ENCODE data around the gene NEO1. TPM values are rescaled to one million over a fixed set of nuclear protein-coding genes. Genes with fewer than 3 reads are reported as not detected.

NEO1 gene
- polyA plus RNA-seq, 4 donors, result 8.4 to 162 (median 21.7) TPM

DNA sequence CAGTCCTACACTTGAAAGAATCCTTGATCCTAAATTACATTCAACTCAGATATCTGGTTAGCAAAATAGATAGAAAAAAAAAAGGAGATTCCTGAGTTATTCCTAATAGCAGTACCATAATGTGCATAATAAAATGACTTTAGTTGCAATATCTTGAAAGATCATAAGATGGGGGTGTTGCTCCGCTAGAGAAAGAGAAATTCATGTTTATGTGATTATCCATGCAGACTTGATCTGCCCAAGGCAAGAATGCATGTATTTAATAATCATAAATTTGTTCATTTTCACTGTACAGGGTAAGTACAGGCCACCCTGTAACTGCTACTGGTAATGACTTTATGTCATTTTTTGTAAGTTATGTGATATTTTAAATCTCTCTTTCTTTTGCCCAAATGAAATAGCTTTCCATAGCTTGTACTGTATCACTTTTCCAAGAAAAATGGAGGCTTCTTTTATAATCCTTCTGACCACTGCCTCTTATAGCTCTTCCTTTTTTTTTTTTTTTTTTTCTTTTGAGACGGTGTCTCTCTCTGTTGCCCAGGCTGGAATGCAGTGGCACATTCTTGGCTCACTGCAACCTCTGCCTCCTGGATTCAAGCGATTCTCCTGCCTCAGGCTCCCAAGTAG, 231.9 kb downstream of the NEO1 start:
- Histone ChIP-seq H3K27ac (ENCODE audit: low read depth in 1 of 3, low read length in 2 of 3) (no peak overlapping the region), H3K36me3 (ENCODE audit: control insufficient read depth in 3 of 3, insufficient read depth in 2 of 3, low read depth in 1 of 3, low read length in 3 of 3) (peaks cover 2 to 35% (median 24%) of the 10 kb centered on the region in 3 donors), H3K9me3 (ENCODE audit: control insufficient read depth in 2 of 2, insufficient read depth in 1 of 2, low read depth in 1 of 2, low read length in 1 of 2) (no peaks in the 10 kb centered on the region), H3K4me3 (ENCODE audit: low read depth in 1 of 3, low read length in 3 of 3) (no peak overlapping the region), H3K4me1 (ENCODE audit: control insufficient read depth in 3 of 3, insufficient read depth in 2 of 3, low read depth in 1 of 3, low read length in 2 of 3) (no peaks in the 10 kb centered on the region), H3K27me3 (ENCODE audit: control insufficient read depth in 3 of 3, insufficient read depth in 3 of 3, low read length in 3 of 3) (no peaks in the 10 kb centered on the region)
- FAIRE-seq, result no peak
- WGBS, 3 donors, result 81 to 89% (median 88%) methylated on average over 3 of the region's 3 CpGs
- no peak for DNase-seq

DNA sequence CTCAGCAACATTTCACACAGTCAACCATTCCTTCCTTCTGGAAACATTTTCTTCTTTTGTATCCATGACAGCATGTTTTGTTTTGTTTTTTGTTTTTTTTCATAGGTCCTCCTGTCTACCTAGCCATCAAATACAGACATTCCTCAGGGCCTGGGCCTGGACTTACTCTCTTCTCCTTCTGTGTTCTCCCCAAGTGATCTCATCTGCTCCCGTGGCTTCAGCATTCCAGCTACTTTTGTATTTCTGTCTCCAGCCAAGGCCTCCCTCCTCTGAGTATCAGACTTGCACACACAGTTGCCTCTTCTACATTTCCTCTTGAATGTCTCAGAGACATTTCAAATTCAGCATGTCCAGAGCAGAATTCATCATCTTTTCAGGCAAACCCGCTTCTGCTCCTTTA, 234.0 kb downstream of the NEO1 start:
- Histone ChIP-seq H3K4me3 (ENCODE audit: low read depth in 1 of 3, low read length in 3 of 3) (no peak overlapping the region), H3K9me3 (ENCODE audit: control insufficient read depth in 2 of 2, insufficient read depth in 1 of 2, low read depth in 1 of 2, low read length in 1 of 2) (no peaks in the 10 kb centered on the region), H3K27ac (ENCODE audit: low read depth in 1 of 3, low read length in 2 of 3) (no peak overlapping the region), H3K36me3 (ENCODE audit: control insufficient read depth in 3 of 3, insufficient read depth in 2 of 3, low read depth in 1 of 3, low read length in 3 of 3) (peaks cover 2 to 33% (median 27%) of the 10 kb centered on the region in 3 donors), H3K4me1 (ENCODE audit: control insufficient read depth in 3 of 3, insufficient read depth in 2 of 3, low read depth in 1 of 3, low read length in 2 of 3) (no peaks in the 10 kb centered on the region), H3K27me3 (ENCODE audit: control insufficient read depth in 3 of 3, insufficient read depth in 3 of 3, low read length in 3 of 3) (no peaks in the 10 kb centered on the region)
- 76 to 91% (median 90%) methylated on average over 2 of the region's 2 CpGs for WGBS, 3 donors
- DNase-seq (no peak), FAIRE-seq (no peak)

DNA sequence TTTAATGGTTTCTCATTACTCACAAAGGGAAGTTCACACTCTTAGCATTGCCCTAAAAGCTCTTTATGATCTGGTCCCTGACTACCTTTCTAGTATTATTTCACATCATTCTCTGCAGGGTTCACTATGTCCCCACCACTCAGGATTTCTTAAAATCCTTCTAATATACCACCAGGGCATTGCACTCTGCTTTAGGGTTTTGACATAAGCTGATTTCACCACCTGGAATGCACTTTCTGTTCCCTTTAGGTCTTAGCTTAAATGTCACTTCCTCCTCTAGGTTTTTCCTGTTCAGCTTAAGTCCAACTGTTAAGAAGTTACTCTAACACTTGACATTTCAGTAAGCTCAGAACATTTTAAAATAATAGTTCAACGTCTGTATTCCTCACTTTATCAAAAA, 234.8 kb downstream of the NEO1 start:
- 57 to 79% (median 59%) methylated on average over 1 of the region's 1 CpG for WGBS, 3 donors
- Histone ChIP-seq H3K36me3 (ENCODE audit: control insufficient read depth in 3 of 3, insufficient read depth in 2 of 3, low read depth in 1 of 3, low read length in 3 of 3) (peaks cover 2 to 37% (median 26%) of the 10 kb centered on the region in 3 donors), H3K4me3 (ENCODE audit: low read depth in 1 of 3, low read length in 3 of 3) (no peak overlapping the region), H3K4me1 (ENCODE audit: control insufficient read depth in 3 of 3, insufficient read depth in 2 of 3, low read depth in 1 of 3, low read length in 2 of 3) (no peaks in the 10 kb centered on the region), H3K27ac (ENCODE audit: low read depth in 1 of 3, low read length in 2 of 3) (no peak overlapping the region), H3K27me3 (ENCODE audit: control insufficient read depth in 3 of 3, insufficient read depth in 3 of 3, low read length in 3 of 3) (no peaks in the 10 kb centered on the region), H3K9me3 (ENCODE audit: control insufficient read depth in 2 of 2, insufficient read depth in 1 of 2, low read depth in 1 of 2, low read length in 1 of 2) (no peaks in the 10 kb centered on the region)
- DNase-seq, result no peak
- no peak for FAIRE-seq

DNA sequence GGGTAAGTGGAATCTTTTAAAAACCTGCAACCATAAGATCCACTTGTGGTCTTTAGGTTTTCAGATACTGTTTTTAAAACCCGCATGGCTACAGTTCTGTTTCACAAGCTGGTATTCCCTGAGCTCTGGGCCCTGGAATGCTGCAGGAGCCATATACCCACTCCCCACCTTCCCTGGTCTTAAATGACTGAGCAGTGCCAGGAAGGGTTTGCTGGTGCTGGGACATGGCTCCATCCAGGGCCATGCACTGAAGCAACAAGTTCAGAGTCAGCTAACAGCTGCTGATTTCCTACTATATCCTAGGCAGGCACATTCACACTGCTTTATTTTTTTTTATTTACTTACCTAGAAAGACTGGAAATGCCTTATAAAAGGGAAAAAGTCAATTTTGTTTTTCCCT, 239.2 kb downstream of the NEO1 start:
- DNase-seq, result no peak
- WGBS, 3 donors, result 88 to 100% (median 93%) methylated on average over 1 of the region's 1 CpG
- Histone ChIP-seq H3K9me3 (ENCODE audit: control insufficient read depth in 2 of 2, insufficient read depth in 1 of 2, low read depth in 1 of 2, low read length in 1 of 2) (no peaks in the 10 kb centered on the region), H3K27ac (ENCODE audit: low read depth in 1 of 3, low read length in 2 of 3) (no peak overlapping the region), H3K4me3 (ENCODE audit: low read depth in 1 of 3, low read length in 3 of 3) (no peak overlapping the region), H3K36me3 (ENCODE audit: control insufficient read depth in 3 of 3, insufficient read depth in 2 of 3, low read depth in 1 of 3, low read length in 3 of 3) (peaks cover 2 to 45% (median 25%) of the 10 kb centered on the region in 3 donors), H3K4me1 (ENCODE audit: control insufficient read depth in 3 of 3, insufficient read depth in 2 of 3, low read depth in 1 of 3, low read length in 2 of 3) (peaks cover 0 to 17% (median 0%) of the 10 kb centered on the region in 3 donors), H3K27me3 (ENCODE audit: control insufficient read depth in 3 of 3, insufficient read depth in 3 of 3, low read length in 3 of 3) (no peaks in the 10 kb centered on the region)
- no peak for FAIRE-seq

DNA sequence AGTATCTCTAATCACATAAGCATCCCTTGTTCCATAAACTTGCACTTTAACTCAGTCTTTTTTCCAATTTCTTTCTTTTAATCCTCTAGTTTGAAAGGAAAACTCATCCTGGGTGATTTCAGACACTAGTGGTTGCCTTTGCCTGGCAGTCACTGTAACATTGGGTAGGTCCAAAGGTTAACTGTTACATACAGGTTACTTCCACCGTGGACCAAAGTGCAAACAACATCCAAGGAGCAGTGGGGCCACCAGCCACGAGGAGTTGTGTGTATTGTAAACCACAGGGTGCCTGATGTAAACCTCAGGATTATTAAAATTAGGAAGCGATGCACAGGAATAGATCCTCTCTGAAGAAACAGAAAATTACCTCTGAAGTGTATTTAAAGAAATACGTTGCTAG, 241.5 kb downstream of the NEO1 start:
- H3K4me3 ChIP-seq (ENCODE audit: low read depth in 1 of 3, low read length in 3 of 3), result no peak overlapping the region
- WGBS, 3 donors, result 40 to 65% (median 48%) methylated on average over 4 of the region's 4 CpGs
- peak; percentile 79 to 80 for DNase-seq
- FAIRE-seq, result no peak
- peaks cover 2 to 57% (median 21%) of the 10 kb centered on the region in 3 donors for H3K36me3 ChIP-seq (ENCODE audit: control insufficient read depth in 3 of 3, insufficient read depth in 2 of 3, low read depth in 1 of 3, low read length in 3 of 3)
- H3K27me3 ChIP-seq (ENCODE audit: control insufficient read depth in 3 of 3, insufficient read depth in 3 of 3, low read length in 3 of 3), result no peaks in the 10 kb centered on the region
- H3K27ac ChIP-seq (ENCODE audit: low read depth in 1 of 3, low read length in 2 of 3), result peak overlapping the region in 1 of 3 donors; percentile 45
- H3K9me3 ChIP-seq (ENCODE audit: control insufficient read depth in 2 of 2, insufficient read depth in 1 of 2, low read depth in 1 of 2, low read length in 1 of 2), result no peaks in the 10 kb centered on the region
- peaks cover 0 to 17% (median 0%) of the 10 kb centered on the region in 3 donors for H3K4me1 ChIP-seq (ENCODE audit: control insufficient read depth in 3 of 3, insufficient read depth in 2 of 3, low read depth in 1 of 3, low read length in 2 of 3)

DNA sequence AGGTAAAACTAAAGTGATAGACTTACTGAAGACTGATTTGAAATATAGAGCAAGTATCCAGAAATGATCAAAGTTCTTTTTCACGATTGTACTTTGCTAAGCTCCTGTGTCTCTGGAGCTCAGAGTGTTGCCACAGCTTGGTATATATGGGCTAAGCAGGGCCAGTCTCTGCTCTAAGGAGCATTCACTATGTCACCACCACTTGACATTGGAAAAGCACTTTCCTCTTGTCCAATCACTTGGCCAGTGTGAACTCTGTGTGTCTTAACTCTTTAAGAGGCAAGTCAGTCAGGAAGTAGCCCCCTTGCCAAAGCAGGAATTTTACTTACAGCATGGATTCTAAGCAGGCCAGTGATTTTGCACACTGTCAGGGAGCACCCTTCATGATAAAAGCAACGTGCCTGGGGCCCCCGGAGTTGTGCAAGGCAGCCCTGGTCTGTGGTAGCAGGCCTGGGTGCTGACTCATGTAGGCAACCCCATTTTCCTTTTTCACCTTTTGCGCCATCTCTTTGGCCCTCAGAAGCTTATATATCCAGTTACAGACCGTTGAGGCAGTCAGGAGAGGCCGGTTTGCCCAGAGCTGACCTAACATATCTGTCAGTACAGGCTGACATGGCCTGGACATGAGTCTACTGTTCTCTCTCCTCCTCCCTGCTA, 243.5 kb downstream of the NEO1 start:
- no peak for FAIRE-seq
- 75 to 85% (median 75%) methylated on average over 6 of the region's 6 CpGs for WGBS, 3 donors

DNA sequence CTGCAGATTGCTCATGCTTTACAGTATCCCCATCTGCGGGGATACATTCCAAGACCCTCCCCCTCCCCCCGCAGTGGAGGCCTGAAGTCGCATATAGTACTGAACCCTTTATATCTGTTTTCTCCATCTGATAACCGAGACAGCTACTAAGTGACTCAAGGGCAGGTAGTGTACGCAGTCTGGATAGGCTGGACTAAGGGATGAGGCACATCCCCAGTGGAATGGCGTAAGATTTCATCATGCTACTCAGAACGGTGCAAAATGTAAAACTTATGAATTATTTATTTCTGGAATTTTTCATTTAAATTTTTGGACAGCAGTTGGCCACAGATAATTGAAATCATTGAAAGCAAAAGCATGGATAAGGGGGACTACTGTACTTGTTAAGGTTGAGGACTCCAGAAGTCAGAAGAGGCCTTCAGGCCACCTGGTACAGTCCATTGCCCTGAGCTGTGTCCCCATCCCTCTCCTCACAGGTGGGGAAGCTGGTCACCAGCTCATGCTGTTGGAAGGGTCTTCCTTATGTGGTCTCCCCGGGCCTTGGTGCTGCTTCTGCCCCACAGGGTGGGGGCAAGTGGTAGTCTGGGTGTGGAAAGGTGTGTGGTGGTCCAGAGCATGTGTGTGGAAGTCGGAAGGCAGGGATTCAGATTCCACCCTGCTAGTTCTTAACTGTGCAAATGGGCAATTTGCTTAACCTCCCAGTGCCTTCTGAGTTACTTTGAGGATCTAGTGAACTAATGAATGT, 244.5 kb downstream of the NEO1 start:
- 84 to 86% (median 85%) methylated on average over 9 of the region's 9 CpGs for WGBS, 3 donors

More for the DNA sequence above, 243.5 kb downstream of the NEO1 start:
- Histone ChIP-seq H3K36me3 (ENCODE audit: control insufficient read depth in 3 of 3, insufficient read depth in 2 of 3, low read depth in 1 of 3, low read length in 3 of 3) (peaks cover 2 to 56% (median 15%) of the 10 kb centered on the region in 3 donors), H3K4me1 (ENCODE audit: control insufficient read depth in 3 of 3, insufficient read depth in 2 of 3, low read depth in 1 of 3, low read length in 2 of 3) (peaks cover 0 to 17% (median 0%) of the 10 kb centered on the region in 3 donors), H3K27ac (ENCODE audit: low read depth in 1 of 3, low read length in 2 of 3) (no peak overlapping the region), H3K4me3 (ENCODE audit: low read depth in 1 of 3, low read length in 3 of 3) (no peak overlapping the region), H3K9me3 (ENCODE audit: control insufficient read depth in 2 of 2, insufficient read depth in 1 of 2, low read depth in 1 of 2, low read length in 1 of 2) (no peaks in the 10 kb centered on the region), H3K27me3 (ENCODE audit: control insufficient read depth in 3 of 3, insufficient read depth in 3 of 3, low read length in 3 of 3) (no peaks in the 10 kb centered on the region)
- DNase-seq, result peak in 1 of 2 donors; percentile 55

DNA sequence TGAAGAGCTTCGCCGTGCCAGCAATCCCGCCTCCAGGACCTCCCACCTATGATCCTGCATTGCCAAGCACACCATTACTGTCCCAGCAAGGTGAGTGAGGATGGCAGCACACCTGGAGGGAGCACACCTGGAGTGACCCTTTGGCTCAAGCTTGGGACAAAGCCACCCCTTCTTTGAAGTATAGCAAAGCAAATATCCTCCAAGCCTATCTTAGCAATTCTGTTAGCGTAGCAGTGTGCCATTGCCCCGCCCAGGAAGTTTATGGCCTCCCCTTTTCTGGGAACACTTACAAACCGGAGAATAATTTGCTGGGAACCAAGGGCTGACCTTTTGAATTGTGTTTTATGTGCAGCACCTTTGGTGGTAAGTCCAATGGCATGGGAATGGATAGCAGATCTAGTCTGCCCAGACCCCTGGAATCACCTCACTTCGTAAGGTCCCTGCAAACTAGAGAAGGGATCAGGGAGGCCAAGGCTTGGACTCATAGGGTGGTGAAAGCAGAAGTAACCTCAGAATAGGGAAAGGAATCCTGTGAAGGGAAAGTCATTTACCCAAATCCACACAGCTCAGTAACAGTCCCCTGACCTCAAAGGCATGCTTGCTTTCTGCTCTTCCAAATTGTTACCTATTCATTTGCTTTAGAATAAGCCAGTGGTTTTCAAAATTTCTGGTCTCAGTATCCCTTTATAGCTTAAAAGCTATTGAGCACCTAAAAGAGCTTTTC, 246.4 kb downstream of the NEO1 start:
- DNase-seq, result no peak
- Histone ChIP-seq H3K27ac (ENCODE audit: low read depth in 1 of 3, low read length in 2 of 3) (no peak overlapping the region), H3K4me1 (ENCODE audit: control insufficient read depth in 3 of 3, insufficient read depth in 2 of 3, low read depth in 1 of 3, low read length in 2 of 3) (peaks cover 0 to 12% (median 0%) of the 10 kb centered on the region in 3 donors), H3K36me3 (ENCODE audit: control insufficient read depth in 3 of 3, insufficient read depth in 2 of 3, low read depth in 1 of 3, low read length in 3 of 3) (peaks cover 6 to 70% (median 17%) of the 10 kb centered on the region in 3 donors), H3K4me3 (ENCODE audit: low read depth in 1 of 3, low read length in 3 of 3) (no peak overlapping the region), H3K27me3 (ENCODE audit: control insufficient read depth in 3 of 3, insufficient read depth in 3 of 3, low read length in 3 of 3) (no peaks in the 10 kb centered on the region), H3K9me3 (ENCODE audit: control insufficient read depth in 2 of 2, insufficient read depth in 1 of 2, low read depth in 1 of 2, low read length in 1 of 2) (no peaks in the 10 kb centered on the region)
- FAIRE-seq, result no peak
- WGBS, 3 donors, result 66 to 74% (median 73%) methylated on average over 7 of the region's 7 CpGs

More for the DNA sequence above, 244.5 kb downstream of the NEO1 start:
- Histone ChIP-seq H3K4me3 (ENCODE audit: low read depth in 1 of 3, low read length in 3 of 3) (no peak overlapping the region), H3K27me3 (ENCODE audit: control insufficient read depth in 3 of 3, insufficient read depth in 3 of 3, low read length in 3 of 3) (no peaks in the 10 kb centered on the region), H3K4me1 (ENCODE audit: control insufficient read depth in 3 of 3, insufficient read depth in 2 of 3, low read depth in 1 of 3, low read length in 2 of 3) (peaks cover 0 to 17% (median 0%) of the 10 kb centered on the region in 3 donors), H3K27ac (ENCODE audit: low read depth in 1 of 3, low read length in 2 of 3) (no peak overlapping the region), H3K9me3 (ENCODE audit: control insufficient read depth in 2 of 2, insufficient read depth in 1 of 2, low read depth in 1 of 2, low read length in 1 of 2) (no peaks in the 10 kb centered on the region), H3K36me3 (ENCODE audit: control insufficient read depth in 3 of 3, insufficient read depth in 2 of 3, low read depth in 1 of 3, low read length in 3 of 3) (peaks cover 6 to 63% (median 15%) of the 10 kb centered on the region in 3 donors)
- FAIRE-seq, result no peak
- DNase-seq, result no peak

Measured in small intestine (tissue), 7 donors.